Naive thymus-derived CD8-positive, alpha-beta T cell (primary cell): ENCODE results near the gene ULK4. TPM values are rescaled to one million over a fixed set of nuclear protein-coding genes. Genes with fewer than 3 reads are reported as not detected.
"Not testable (repeated sequence)": the region's sequence is repeated elsewhere in the genome, so short reads cannot be mapped to it uniquely, and the experiment has no call there.

Source experiments
- ATAC-seq, 2 donors: fragments of 150-1000 bp; cut with Tn5 transposase in 1 of 2; sonication (Bioruptor Pico), chemical (Tn5 transposase) in 1 of 2; 1 replicate in 1 of 2; 2 replicates in 1 of 2; pipeline ENCODE4 v1.10.0; 2021; ENCODE audit warnings: mild to moderate bottlenecking in 2 of 2, moderate library complexity in 2 of 2
- POLR2A ChIA-PET: fragments of 350-600 bp; sonication (Branson Sonifier 250); formaldehyde crosslinking; loops from one replicate; lab custom pipeline; 2021; ENCODE audit warnings: antibody characterized with exemption; lab: Charles Lee
- DNase-seq, 10 donors: peaks; one replicate each; pipeline versions ENCODE4 v3.0.0 to v3.0.0-alpha.2; 2020 to 2022
- H3K27ac Mint-ChIP-seq, 10 donors: one replicate each; pipeline ENCODE4 v1.8.0; 2020 to 2022; ENCODE audit warnings: mild to moderate bottlenecking in 10 of 10, mixed read lengths in 10 of 10, moderate library complexity in 4 of 10, inconsistent platforms in 1 of 10
- H3K27me3 Mint-ChIP-seq, 5 donors: one replicate each; pipeline ENCODE4 v1.8.0; 2021 to 2022; ENCODE audit warnings: mixed read lengths in 5 of 5
- H3K36me3 Mint-ChIP-seq, 3 donors: one replicate each; pipeline ENCODE4 v1.8.0; 2020 to 2022; ENCODE audit warnings: mixed read lengths in 3 of 3, mild to moderate bottlenecking in 2 of 3, inconsistent platforms in 1 of 3
- H3K4me1 Mint-ChIP-seq, 4 donors: one replicate each; pipeline ENCODE4 v1.8.0; 2021 to 2022; ENCODE audit warnings: mixed read lengths in 4 of 4
- H3K4me3 Mint-ChIP-seq, 10 donors: one replicate each; pipeline ENCODE4 v1.8.0; 2020 to 2022; ENCODE audit warnings: mild to moderate bottlenecking in 10 of 10, mixed read lengths in 10 of 10, moderate library complexity in 6 of 10, inconsistent platforms in 1 of 10
- H3K9me3 Mint-ChIP-seq, 9 donors: one replicate each; pipeline ENCODE4 v1.8.0; 2020 to 2022; ENCODE audit warnings: mixed read lengths in 9 of 9, mild to moderate bottlenecking in 3 of 9, inconsistent platforms in 1 of 9, moderate library complexity in 1 of 9
- polyA plus RNA-seq, 3 donors: library from polyadenylated mRNA; unstranded; fragments of 300-500 nt; fragmentation: Illumina TruSeq; gene quantifications; one replicate each; pipeline ENCODE4 v1.2.3, GENCODE V29; 2021
- total RNA-seq, 8 experiments: library from RNA in 2 of 8; stranded (reverse) in 2 of 8; gene quantifications; one replicate each; pipeline ENCODE4 v1.2.3 and lab custom pipeline; 2021 to 2026

ULK4 gene
- total and polyA plus RNA-seq, 5 experiments from 2014 or later: 6.6 to 16.8 (median 10.7) TPM

DNA sequence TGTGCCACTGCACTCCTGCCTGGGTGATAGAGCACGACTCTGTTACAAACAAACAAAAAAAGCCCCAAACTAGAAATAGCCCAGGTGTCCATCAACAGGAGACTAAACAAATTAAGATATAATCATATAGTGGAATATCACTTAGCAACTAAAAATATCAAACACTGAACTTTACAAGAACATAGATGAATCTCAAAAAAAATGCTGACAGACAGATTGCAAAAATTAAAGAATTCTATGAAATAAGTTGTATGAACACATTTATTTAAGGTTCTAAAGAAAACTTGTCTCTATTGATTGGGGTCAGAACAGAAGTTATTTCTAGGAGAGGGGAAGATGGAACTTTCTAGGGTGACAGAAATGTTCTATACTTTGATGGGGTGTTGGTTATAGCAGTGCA, 494.4 kb downstream of the ULK4 start:
- Mint-ChIP-seq H3K9me3 (peaks cover 7 to 49% (median 33%) of the 10 kb centered on the region in 9 donors), H3K4me3 (no peak overlapping the region), H3K36me3 (peaks cover 5 to 37% (median 29%) of the 10 kb centered on the region in 3 donors), H3K27ac (no peak overlapping the region), H3K27me3 (no peaks in the 10 kb centered on the region), H3K4me1 (no peaks in the 10 kb centered on the region)
- ATAC-seq (no peak), DNase-seq (no peak)
- POLR2A ChIA-PET: no interaction called here

DNA sequence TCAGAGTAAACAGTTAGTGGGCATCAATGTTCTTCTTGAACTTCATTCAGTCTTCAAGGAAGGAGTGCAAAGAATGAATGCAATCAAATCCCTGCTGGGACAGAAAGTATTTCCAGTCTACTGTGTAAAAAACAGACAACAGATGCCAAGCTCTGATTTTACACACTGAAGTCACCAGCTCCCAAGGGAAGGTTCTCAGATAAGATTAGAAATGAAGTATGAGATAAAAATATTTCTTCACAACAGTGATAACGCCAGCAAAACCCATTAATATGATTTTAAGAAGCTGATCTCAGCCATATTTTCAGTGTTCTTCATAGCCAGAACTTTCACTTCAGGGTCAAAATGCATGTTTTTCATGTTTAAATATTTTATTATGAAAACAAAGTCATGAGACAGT, 497.0 kb downstream of the ULK4 start:
- H3K36me3 Mint-ChIP-seq: peaks cover 8 to 35% (median 16%) of the 10 kb centered on the region in 3 donors
- no peak for ATAC-seq
- POLR2A ChIA-PET: no interaction called here

DNA sequence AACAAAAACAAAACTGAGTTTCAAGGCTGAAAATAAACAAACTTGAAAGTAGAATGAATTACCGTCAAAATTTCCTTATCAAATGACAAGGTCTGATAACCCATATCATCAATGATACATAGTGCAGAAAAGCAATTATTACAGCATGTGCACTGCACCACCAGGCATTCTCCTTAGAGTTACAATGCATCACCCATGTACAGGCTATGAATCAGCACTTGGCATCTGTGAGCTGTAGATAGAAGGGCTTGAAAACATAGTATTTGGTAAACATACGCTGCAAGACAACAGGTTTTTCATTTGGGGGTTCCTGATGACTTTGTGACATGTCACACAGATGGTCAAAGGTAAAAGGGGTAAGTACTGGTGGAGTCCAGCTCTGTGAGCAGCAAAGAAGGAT, 497.5 kb downstream of the ULK4 start:
- peaks cover 11 to 32% (median 12%) of the 10 kb centered on the region in 3 donors for H3K36me3 Mint-ChIP-seq
- H3K4me1 Mint-ChIP-seq: no peaks in the 10 kb centered on the region
- ATAC-seq (no peak), DNase-seq (no peak)
- H3K27ac Mint-ChIP-seq: no peak overlapping the region
- H3K9me3 Mint-ChIP-seq: peaks cover 0 to 19% (median 11%) of the 10 kb centered on the region in 9 donors
- no peaks in the 10 kb centered on the region for H3K27me3 Mint-ChIP-seq
- POLR2A ChIA-PET: no interaction called here
- H3K4me3 Mint-ChIP-seq: no peak overlapping the region

More for the DNA sequence above, 497.0 kb downstream of the ULK4 start:
- DNase-seq: no peak
- Mint-ChIP-seq H3K27ac (no peak overlapping the region), H3K27me3 (no peaks in the 10 kb centered on the region), H3K9me3 (peaks cover 2 to 23% (median 16%) of the 10 kb centered on the region in 9 donors), H3K4me1 (no peaks in the 10 kb centered on the region), H3K4me3 (no peak overlapping the region)

GRCh38 chr3:41462103-41462691, 499.7 kb downstream of the ULK4 start:
- Mint-ChIP-seq H3K4me1 (no peaks in the 10 kb centered on the region), H3K4me3 (no peak overlapping the region), H3K27me3 (no peaks in the 10 kb centered on the region), H3K9me3 (peaks cover 0 to 2% (median 0%) of the 10 kb centered on the region in 9 donors), H3K27ac (no peak overlapping the region), H3K36me3 (peaks cover 5 to 30% (median 13%) of the 10 kb centered on the region in 3 donors)
- ATAC-seq (no peak), DNase-seq (no peak)
- POLR2A ChIA-PET: no interaction called here

DNA sequence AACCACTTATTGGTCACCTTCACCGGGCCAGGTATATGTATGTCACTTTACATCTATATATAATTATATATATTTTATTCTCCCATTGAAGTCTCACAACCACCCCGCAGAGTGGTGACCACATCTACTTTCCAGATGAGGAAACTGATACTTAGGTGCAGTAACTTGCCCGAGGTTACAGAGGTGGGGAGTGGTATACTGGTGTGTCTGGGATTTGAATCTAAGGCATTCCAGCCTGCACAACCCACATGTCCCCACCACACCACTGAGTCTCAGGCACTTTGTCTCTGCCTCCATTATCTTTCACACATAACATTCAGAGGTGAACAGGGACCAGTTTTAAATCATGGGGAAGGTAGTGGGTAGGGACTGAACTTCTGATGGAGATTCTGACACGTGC, 501.2 kb downstream of the ULK4 start:
- H3K4me3 Mint-ChIP-seq: no peak overlapping the region
- DNase-seq (no peak), ATAC-seq (no peak)
- POLR2A ChIA-PET: no interaction called here
- no peaks in the 10 kb centered on the region for H3K9me3 Mint-ChIP-seq
- peaks cover 5 to 30% (median 13%) of the 10 kb centered on the region in 3 donors for H3K36me3 Mint-ChIP-seq
- no peak overlapping the region for H3K27ac Mint-ChIP-seq
- H3K27me3 Mint-ChIP-seq: no peaks in the 10 kb centered on the region
- H3K4me1 Mint-ChIP-seq: no peaks in the 10 kb centered on the region

DNA sequence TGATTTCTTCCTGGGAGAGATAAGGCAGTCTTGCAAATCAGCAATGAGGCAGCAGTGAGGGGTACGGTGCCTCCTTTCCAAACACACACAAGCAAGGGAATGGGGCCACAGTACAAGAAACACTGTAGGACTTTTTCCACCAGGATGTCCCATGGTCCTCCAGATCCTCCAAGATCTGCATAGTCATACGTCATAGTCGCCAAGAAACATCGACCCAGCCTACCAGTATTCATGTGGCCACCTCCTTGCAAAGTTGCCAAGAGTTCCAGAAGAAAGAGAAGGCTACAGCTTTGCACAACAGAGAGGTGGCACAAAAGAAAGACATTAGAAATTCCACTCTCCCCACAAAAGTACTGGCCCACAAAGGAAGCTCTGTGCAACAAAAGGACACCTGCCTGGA, 504.7 kb downstream of the ULK4 start:
- POLR2A ChIA-PET: interaction anchor here (0.5 kb wide), 1 partner anchor 1942 kb away, joined by 3 read pairs; no protein-coding TSS in a partner anchor
- DNase-seq: no peak
- H3K4me1 Mint-ChIP-seq: no peaks in the 10 kb centered on the region
- no peak overlapping the region for H3K27ac Mint-ChIP-seq
- H3K9me3 Mint-ChIP-seq: peaks cover 0 to 2% (median 0%) of the 10 kb centered on the region in 9 donors
- peaks cover 9 to 34% (median 19%) of the 10 kb centered on the region in 3 donors for H3K36me3 Mint-ChIP-seq
- ATAC-seq: no peak
- no peaks in the 10 kb centered on the region for H3K27me3 Mint-ChIP-seq
- H3K4me3 Mint-ChIP-seq: no peak overlapping the region

GRCh38 chr3:41456162-41456561, 505.7 kb downstream of the ULK4 start:
- Mint-ChIP-seq H3K27ac (no peak overlapping the region), H3K9me3 (peaks cover 0 to 2% (median 0%) of the 10 kb centered on the region in 9 donors), H3K27me3 (no peaks in the 10 kb centered on the region), H3K36me3 (peaks cover 5 to 29% (median 15%) of the 10 kb centered on the region in 3 donors), H3K4me1 (no peaks in the 10 kb centered on the region), H3K4me3 (no peak overlapping the region)
- no peak for DNase-seq
- POLR2A ChIA-PET: no interaction called here
- no peak for ATAC-seq

DNA sequence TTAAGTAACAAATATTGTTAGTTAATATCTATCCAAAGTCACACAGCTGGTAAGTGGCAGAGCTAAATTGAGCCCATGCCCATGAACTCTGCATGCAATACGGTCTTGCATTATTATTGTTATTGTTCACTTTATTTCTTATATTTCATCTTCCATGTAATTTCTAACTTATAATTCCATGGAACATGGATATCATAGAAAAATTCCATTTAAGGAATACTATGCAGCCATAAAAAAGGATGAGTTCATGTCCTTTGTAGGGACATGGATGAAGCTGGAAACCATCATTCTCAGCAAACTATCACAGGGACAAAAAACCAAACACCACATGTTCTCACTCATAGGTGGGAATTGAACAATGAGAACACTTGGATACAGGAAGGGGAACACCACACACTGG, 508.3 kb downstream of the ULK4 start:
- H3K27me3 Mint-ChIP-seq, H3K27ac Mint-ChIP-seq, POLR2A ChIA-PET, H3K4me1 Mint-ChIP-seq, ATAC-seq, DNase-seq, H3K4me3 Mint-ChIP-seq, H3K9me3 Mint-ChIP-seq: not testable (repeated sequence)
- H3K36me3 Mint-ChIP-seq: peaks cover 5 to 26% (median 11%) of the 10 kb centered on the region in 3 donors

DNA sequence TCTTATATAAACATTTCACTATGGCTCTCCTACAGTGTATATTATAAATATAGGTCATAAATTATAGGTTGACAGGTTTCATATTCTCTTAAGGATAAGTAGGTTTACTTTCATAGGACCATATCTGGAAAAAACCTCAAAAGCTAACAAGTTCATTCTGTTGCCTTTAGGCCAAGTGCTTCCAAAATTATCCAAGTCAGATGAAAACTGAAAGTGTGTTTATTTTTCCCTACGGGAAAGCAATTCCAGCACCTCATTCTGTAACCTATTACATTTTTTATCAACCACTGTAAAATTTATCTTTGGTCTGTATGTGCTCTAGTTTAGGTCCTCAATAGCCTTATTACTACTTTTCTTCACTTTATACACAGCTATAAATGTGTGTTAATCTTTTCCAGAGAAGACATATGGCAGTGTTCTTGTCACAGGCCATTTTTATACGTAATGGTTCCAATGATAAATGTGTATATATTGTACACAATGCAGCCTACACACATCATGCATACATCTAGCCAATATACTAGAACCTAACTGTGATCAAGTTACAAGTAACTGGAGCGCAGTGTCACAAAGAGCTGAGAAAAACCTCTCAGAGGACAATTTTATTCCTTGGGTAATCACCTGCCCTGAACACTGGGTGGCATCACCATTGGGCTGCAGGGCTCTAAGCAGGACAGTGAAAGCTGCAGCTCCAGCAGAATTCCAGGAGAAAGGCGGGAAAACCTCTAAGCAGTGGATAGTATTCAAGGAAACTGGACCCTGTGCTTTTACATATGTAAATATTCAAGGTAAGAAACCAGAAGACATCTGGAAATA, 511.3 kb downstream of the ULK4 start:
- ATAC-seq: no peak
- H3K27ac Mint-ChIP-seq: no peak overlapping the region
- H3K36me3 Mint-ChIP-seq: peaks cover 14 to 38% (median 17%) of the 10 kb centered on the region in 3 donors
- DNase-seq: no peak
- H3K27me3 Mint-ChIP-seq: no peaks in the 10 kb centered on the region
- H3K4me3 Mint-ChIP-seq: no peak overlapping the region
- POLR2A ChIA-PET: no interaction called here
- H3K4me1 Mint-ChIP-seq: no peaks in the 10 kb centered on the region
- peaks cover 0 to 10% (median 2%) of the 10 kb centered on the region in 9 donors for H3K9me3 Mint-ChIP-seq

DNA sequence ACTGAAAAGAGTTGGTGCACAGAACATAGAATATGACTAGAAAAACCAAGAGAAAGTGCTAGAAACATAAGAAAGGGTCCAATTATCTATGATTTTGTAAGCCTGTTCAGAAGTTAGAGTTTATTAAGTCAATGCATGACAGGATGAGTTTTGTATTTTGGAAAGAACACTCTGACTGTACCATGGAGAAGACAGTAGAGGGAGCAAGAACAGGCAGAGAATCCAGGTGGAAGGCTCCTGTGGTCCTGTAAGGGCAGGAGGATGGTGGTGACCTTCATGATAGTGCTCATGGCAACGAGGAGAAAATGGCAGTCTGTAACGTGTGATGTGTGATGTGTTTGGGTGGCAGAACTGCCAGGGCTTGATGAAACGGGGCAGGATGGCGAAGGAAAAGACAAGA, 513.5 kb downstream of the ULK4 start:
- Mint-ChIP-seq H3K36me3 (peaks cover 8 to 24% (median 13%) of the 10 kb centered on the region in 3 donors), H3K4me3 (no peak overlapping the region), H3K27ac (no peak overlapping the region), H3K9me3 (peaks cover 0 to 10% (median 2%) of the 10 kb centered on the region in 9 donors), H3K4me1 (no peaks in the 10 kb centered on the region), H3K27me3 (no peaks in the 10 kb centered on the region)
- POLR2A ChIA-PET: no interaction called here
- ATAC-seq (no peak), DNase-seq (no peak)

- no peak overlapping the region for H3K4me3 Mint-ChIP-seq
- H3K9me3 Mint-ChIP-seq: peaks cover 0 to 10% (median 2%) of the 10 kb centered on the region in 9 donors
- DNase-seq (no peak), ATAC-seq (no peak)
- POLR2A ChIA-PET: no interaction called here
- H3K36me3 Mint-ChIP-seq: peaks cover 9 to 24% (median 13%) of the 10 kb centered on the region in 3 donors
- H3K27ac Mint-ChIP-seq: no peak overlapping the region
- no peaks in the 10 kb centered on the region for H3K4me1 Mint-ChIP-seq
- no peaks in the 10 kb centered on the region for H3K27me3 Mint-ChIP-seq
Observed at GRCh38 chr3:41447701-41448100, 514.2 kb downstream of the ULK4 start.

DNA sequence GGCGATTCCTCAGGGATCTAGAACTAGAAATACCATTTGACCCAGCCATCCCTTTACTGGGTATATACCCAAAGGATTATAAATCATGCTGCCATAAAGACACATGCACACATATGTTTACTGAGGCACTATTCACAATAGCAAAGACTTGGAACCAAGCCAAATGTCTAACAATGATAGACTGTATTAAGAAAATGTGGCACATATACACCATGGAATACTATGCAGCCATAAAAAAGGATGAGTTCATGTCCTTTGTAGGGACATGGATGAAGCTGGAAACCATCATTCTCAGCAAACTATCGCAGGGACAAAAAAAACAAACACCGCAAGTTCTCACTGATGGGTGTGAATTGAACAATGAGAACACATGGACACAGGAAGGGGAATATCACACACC, 515.6 kb downstream of the ULK4 start:
- ATAC-seq, H3K27me3 Mint-ChIP-seq, H3K4me1 Mint-ChIP-seq, H3K4me3 Mint-ChIP-seq, H3K27ac Mint-ChIP-seq, POLR2A ChIA-PET, DNase-seq: not testable (repeated sequence)
- Mint-ChIP-seq H3K36me3 (peaks cover 6 to 22% (median 18%) of the 10 kb centered on the region in 3 donors), H3K9me3 (peaks cover 0 to 14% (median 4%) of the 10 kb centered on the region in 9 donors)

DNA sequence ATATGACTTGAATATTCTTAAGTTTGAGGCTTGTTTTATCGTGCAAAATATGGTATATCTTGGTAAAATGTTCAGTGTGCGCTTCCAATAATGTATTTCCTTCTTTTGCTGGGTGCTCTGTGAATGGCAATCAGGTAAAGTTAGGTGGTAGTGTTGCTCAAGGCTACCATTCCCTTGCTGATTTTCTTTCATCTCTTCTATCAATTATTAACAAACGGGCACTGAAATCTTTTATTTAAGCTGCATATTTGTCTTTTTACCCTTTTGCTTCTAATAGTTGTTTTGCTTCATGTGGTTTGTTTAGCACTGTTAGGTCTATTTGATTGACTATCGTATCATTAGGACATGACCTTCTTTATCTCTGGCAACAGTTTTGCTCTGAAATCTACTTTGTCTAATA, 520.3 kb downstream of the ULK4 start:
- Mint-ChIP-seq H3K4me3 (no peak overlapping the region), H3K36me3 (peaks cover 3 to 32% (median 22%) of the 10 kb centered on the region in 3 donors), H3K27ac (no peak overlapping the region), H3K4me1 (no peaks in the 10 kb centered on the region), H3K9me3 (peaks cover 2 to 22% (median 12%) of the 10 kb centered on the region in 9 donors), H3K27me3 (no peaks in the 10 kb centered on the region)
- DNase-seq (no peak), ATAC-seq (no peak)
- POLR2A ChIA-PET: no interaction called here
